Fibroblast of lung (primary cell): ENCODE data around the gene RET.

ENCODE experiments used
- EZH2 ChIP-seq: IDR thresholded peaks from 2 replicates; pipeline ENCODE4 v1.5.1; 2012; ENCODE audit warnings: low read length, control low read depth, mild to moderate bottlenecking; ENCODE audit errors: missing control alignments
- TF ChIP-seq, protein P1 (sequence below), 2 donors: IDR thresholded peaks in 1 of 2; conservative IDR thresholded peaks in 1 of 2; 1 replicate in 1 of 2; 2 replicates in 1 of 2; pipeline ENCODE4 v1.5.1; 2011 to 2012; ENCODE audit warnings: low read length in 2 of 2, control low read depth in 1 of 2, inconsistent platforms in 1 of 2, low read depth in 1 of 2, mild to moderate bottlenecking in 1 of 2

- TF ChIP-seq, protein P1, sequence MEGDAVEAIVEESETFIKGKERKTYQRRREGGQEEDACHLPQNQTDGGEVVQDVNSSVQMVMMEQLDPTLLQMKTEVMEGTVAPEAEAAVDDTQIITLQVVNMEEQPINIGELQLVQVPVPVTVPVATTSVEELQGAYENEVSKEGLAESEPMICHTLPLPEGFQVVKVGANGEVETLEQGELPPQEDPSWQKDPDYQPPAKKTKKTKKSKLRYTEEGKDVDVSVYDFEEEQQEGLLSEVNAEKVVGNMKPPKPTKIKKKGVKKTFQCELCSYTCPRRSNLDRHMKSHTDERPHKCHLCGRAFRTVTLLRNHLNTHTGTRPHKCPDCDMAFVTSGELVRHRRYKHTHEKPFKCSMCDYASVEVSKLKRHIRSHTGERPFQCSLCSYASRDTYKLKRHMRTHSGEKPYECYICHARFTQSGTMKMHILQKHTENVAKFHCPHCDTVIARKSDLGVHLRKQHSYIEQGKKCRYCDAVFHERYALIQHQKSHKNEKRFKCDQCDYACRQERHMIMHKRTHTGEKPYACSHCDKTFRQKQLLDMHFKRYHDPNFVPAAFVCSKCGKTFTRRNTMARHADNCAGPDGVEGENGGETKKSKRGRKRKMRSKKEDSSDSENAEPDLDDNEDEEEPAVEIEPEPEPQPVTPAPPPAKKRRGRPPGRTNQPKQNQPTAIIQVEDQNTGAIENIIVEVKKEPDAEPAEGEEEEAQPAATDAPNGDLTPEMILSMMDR (conservative IDR thresholded peaks at IDR 0.05 in 1 of 2, IDR thresholded peaks at IDR 0.05 in 1 of 2; ENCODE audit: low read depth in 1 of 2, low read length in 2 of 2): no peak
- no peak for TF ChIP-seq EZH2
Observed at GRCh38 chr10:43094085-43094484, 17.2 kb downstream of the RET start.
